Panc1 (cell line): Measurements from ENCODE around the gene EFNA5. TPM values are rescaled to one million over a fixed set of nuclear protein-coding genes. Genes with fewer than 3 reads are reported as not detected.

Source experiments
- ATAC-seq: fragments of 200-7000 bp; cut with Tn5 transposase; 2 replicates; pipeline ENCODE4 v1.9.1; 2020; ENCODE audit warnings: mild to moderate bottlenecking, moderate library complexity
- BruUV-seq: library from RNA; stranded (reverse); fragments of 400-500 nt; replicated peaks from 2 replicates; lab custom pipeline; 2021; lab: Mats Ljungman, UMichigan
- CTCF ChIA-PET: fragments of 300-600 bp; sonication (Branson Sonifier 250); formaldehyde crosslinking; loops from one replicate; lab custom pipeline; 2022; ENCODE audit warnings: antibody characterized with exemption; lab: Charles Lee
- POLR2A ChIA-PET: fragments of 300-600 bp; sonication (Branson Sonifier 250); formaldehyde crosslinking; loops from one replicate; lab custom pipeline; 2022; ENCODE audit warnings: antibody characterized with exemption; lab: Charles Lee
- DNase-seq: peaks from one replicate; pipeline ENCODE4 v3.0.0-alpha.2; 2010; ENCODE audit warnings: low read depth, low spot score
- H3K27ac ChIP-seq: 2 replicates; pipeline ENCODE4 v1.5.1; 2011; ENCODE audit warnings: mild to moderate bottlenecking, low read length, inconsistent platforms
- H3K27me3 ChIP-seq: fragments of 200-500 bp; sonication (Bioruptor generic); 2 replicates; pipeline ENCODE4 v1.6.0; 2014; ENCODE audit warnings: low read length, inconsistent platforms; ENCODE audit not compliant: control insufficient read depth, insufficient read depth
- H3K36me3 ChIP-seq: fragments of 200-500 bp; sonication (Bioruptor generic); 2 replicates; pipeline ENCODE4 v1.5.1; 2014; ENCODE audit warnings: inconsistent platforms, mild to moderate bottlenecking, low read length, moderate library complexity; ENCODE audit not compliant: control insufficient read depth, insufficient read depth
- H3K4me1 ChIP-seq: 2 replicates; pipeline ENCODE4 v1.5.1; 2011; ENCODE audit warnings: inconsistent platforms, mild to moderate bottlenecking, low read length, moderate library complexity; ENCODE audit not compliant: control insufficient read depth, insufficient read depth
- H3K4me3 ChIP-seq, 2 experiments: 2 replicates each; pipeline ENCODE4 v1.5.1; 2011 to 2012; ENCODE audit warnings: low read depth in 2 of 2, low read length in 2 of 2, mild to moderate bottlenecking in 2 of 2, inconsistent platforms in 1 of 2, moderate library complexity in 1 of 2
- H3K9me3 ChIP-seq: fragments of 200-500 bp; sonication (Bioruptor generic); 2 replicates; pipeline ENCODE4 v1.5.1; 2014; ENCODE audit warnings: low read depth, mild to moderate bottlenecking, inconsistent platforms, low read length, moderate library complexity; ENCODE audit not compliant: control insufficient read depth, insufficient read depth
- CTCF ChIP-seq: fragments of 450-650 bp; IDR thresholded peaks from 2 replicates; pipeline ENCODE4 v1.5.1; 2017; ENCODE audit warnings: mild to moderate bottlenecking
- POLR2AphosphoS5 ChIP-seq: IDR thresholded peaks from 2 replicates; pipeline ENCODE4 v1.6.1; 2012; ENCODE audit warnings: mild to moderate bottlenecking, low read depth, low read length, moderate library complexity
- REST ChIP-seq, 2 experiments: IDR thresholded peaks; 2 replicates each; pipeline ENCODE4 v1.6.1; 2011 to 2012; ENCODE audit warnings: low read depth in 2 of 2, control low read depth in 1 of 2, low read length in 1 of 2, mild to moderate bottlenecking in 1 of 2, moderate library complexity in 1 of 2; ENCODE audit not compliant: insufficient read depth in 1 of 2
- SIN3A ChIP-seq: IDR thresholded peaks from 2 replicates; pipeline ENCODE4 v1.6.1; 2012; ENCODE audit warnings: low read depth, mild to moderate bottlenecking, low read length, moderate library complexity, borderline replicate concordance; ENCODE audit not compliant: insufficient read depth
- TCF7L2 ChIP-seq: IDR thresholded peaks from 2 replicates; pipeline ENCODE4 v1.6.1; 2011; ENCODE audit warnings: mild to moderate bottlenecking, low read depth, low read length, inconsistent platforms
- in situ Hi-C: cut with HindIII; loops from 2 replicates; pipeline ENCODE4 v1.10.0; 2016; ENCODE audit warnings: low sequenced_read_pairs, low pct_unique_long_range_greater_than_20kb
- intact Hi-C: fragments of 100-400 bp; cut with micrococcal nuclease; formaldehyde crosslinking; loops from one replicate; pipeline ENCODE4 v1.10.0; 2022; ENCODE audit not compliant: unreplicated experiment
- total RNA-seq: library from RNA; stranded (reverse); gene quantifications from one replicate; pipeline ENCODE4 v1.2.1, GENCODE V29; 2021; ENCODE audit not compliant: unreplicated experiment

EFNA5 gene
- total RNA-seq, 1 experiment from 2014 or later = 30.5 TPM

DNA sequence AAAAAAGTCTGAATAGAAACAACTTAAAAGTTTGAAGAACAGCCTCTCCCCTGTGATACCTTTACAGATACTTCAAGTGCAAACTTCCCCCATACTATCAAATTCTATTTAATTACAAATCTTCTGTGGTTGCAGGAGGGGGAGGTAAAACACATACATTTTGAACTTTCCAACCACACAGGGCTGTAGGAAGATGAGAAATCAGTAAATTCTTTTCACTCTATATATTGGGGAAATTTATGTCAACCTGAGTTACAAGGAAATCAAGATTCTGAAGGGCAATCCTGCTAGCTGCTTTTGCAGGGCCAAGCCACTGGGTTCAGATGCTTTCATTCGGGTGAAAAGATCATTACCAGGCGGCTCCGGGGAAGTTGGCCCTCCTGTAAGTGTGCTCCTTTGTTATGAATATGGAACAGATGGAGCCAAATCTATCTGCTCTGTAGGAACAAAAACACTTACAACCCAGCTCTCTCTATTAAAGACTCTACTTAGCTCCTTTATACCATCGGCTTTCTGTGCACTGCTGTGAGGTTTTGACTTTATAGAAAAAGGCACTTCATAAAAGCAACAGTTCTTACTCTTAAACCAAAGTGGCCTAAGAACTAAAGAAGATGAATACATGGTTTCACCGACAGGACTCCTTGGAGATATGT is 269.1 kb downstream of the EFNA5 start:
- H3K27ac ChIP-seq = no peak overlapping the region
- ChIA-PET POLR2A (no interaction called here), CTCF (no interaction called here)
- BruUV-seq = no TSS peak
- no peak for TF ChIP-seq SIN3A
- no peak for TF ChIP-seq TCF7L2
- no peak overlapping the region for H3K4me3 ChIP-seq
- H3K36me3 ChIP-seq = no peaks in the 10 kb centered on the region
- no peaks in the 10 kb centered on the region for H3K27me3 ChIP-seq
- peaks cover 6% of the 10 kb centered on the region; the same call in 1 of the 2 replicates for H3K4me1 ChIP-seq
- DNase-seq = no peak
- ATAC-seq = no peak
- in situ Hi-C loops (no loop called here), intact Hi-C loops (no loop called here)
- no peaks in the 10 kb centered on the region for H3K9me3 ChIP-seq

DNA sequence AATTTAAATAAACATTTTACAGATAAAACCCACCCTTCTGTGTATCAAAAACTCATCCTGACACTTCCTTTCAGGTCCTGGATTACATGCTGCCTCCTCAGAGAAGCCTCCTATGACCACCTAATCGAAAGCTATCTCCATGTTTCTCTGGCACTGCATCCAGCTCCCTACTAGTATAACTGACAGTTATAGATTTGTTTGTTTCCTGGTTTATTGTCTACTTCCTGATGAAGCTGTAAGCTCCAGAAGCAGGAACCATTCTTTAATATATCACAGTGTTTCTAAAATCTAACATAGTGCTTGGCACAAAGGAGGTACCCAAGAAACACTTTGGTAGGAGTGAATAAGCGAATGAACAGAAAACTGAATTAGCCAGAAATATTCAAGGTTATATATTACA is 270.4 kb downstream of the EFNA5 start:
- no peak overlapping the region for H3K27ac ChIP-seq
- H3K36me3 ChIP-seq = no peaks in the 10 kb centered on the region
- peaks cover 6% of the 10 kb centered on the region; the same call in 1 of the 2 replicates for H3K4me1 ChIP-seq
- no peak for TF ChIP-seq POLR2AphosphoS5
- TF ChIP-seq CTCF = no peak
- no peak for TF ChIP-seq SIN3A
- TF ChIP-seq TCF7L2 = no peak
- TF ChIP-seq REST (IDR thresholded peaks at IDR 0.05; ENCODE audit: insufficient read depth in 1 of 2, low read depth in 2 of 2, low read length in 1 of 2) = no peak
- no peak for DNase-seq
- H3K27me3 ChIP-seq = no peaks in the 10 kb centered on the region
- H3K9me3 ChIP-seq = no peaks in the 10 kb centered on the region
- in situ Hi-C loops (no loop called here), intact Hi-C loops (no loop called here)
- no TSS peak for BruUV-seq
- ChIA-PET CTCF (no interaction called here), POLR2A (interaction anchor here (0.6 kb wide), 1 partner anchor 158 kb away, joined by 7 read pairs; no protein-coding TSS in a partner anchor)
- H3K4me3 ChIP-seq = no peak overlapping the region
- ATAC-seq = no peak

GRCh38 chr5:107398703-107399102 is 272.0 kb downstream of the EFNA5 start:
- no TSS peak for BruUV-seq
- POLR2A ChIA-PET = interaction anchor here (0.6 kb wide), 1 partner anchor 11 kb away, joined by 6 read pairs; no protein-coding TSS in a partner anchor
- no peak for TF ChIP-seq TCF7L2
- no peak for TF ChIP-seq CTCF
- no peak for TF ChIP-seq POLR2AphosphoS5
- no peak for TF ChIP-seq SIN3A
- no peak for TF ChIP-seq REST (IDR thresholded peaks at IDR 0.05; ENCODE audit: insufficient read depth in 1 of 2, low read depth in 2 of 2, low read length in 1 of 2)
- no peaks in the 10 kb centered on the region for H3K9me3 ChIP-seq
- DNase-seq = no peak
- H3K4me3 ChIP-seq = no peak overlapping the region
- H3K27ac ChIP-seq = no peak overlapping the region
- no peak for ATAC-seq
- CTCF ChIA-PET = no interaction called here
- intact Hi-C loops = no loop called here
- H3K4me1 ChIP-seq = peaks cover 6% of the 10 kb centered on the region; the same call in 1 of the 2 replicates
- in situ Hi-C loops = no loop called here
- H3K36me3 ChIP-seq = no peaks in the 10 kb centered on the region
- H3K27me3 ChIP-seq = no peaks in the 10 kb centered on the region
